Measurements from ENCODE around the gene TXNDC8. TPM values are rescaled to one million over a fixed set of nuclear protein-coding genes. Genes with fewer than 3 reads are reported as not detected.

Gene TXNDC8
- total and polyA plus RNA-seq, 5 donors: not detected

- Histone ChIP-seq H3K27ac (ENCODE audit: low read length) (no peak overlapping the region), H3K4me1 (ENCODE audit: control insufficient read depth, insufficient read depth, low read length) (no peaks in the 10 kb centered on the region), H3K27me3 (ENCODE audit: control insufficient read depth, insufficient read depth) (no peaks in the 10 kb centered on the region), H3K4me3 (ENCODE audit: low read length) (no peak overlapping the region), H3K9me3 (ENCODE audit: control insufficient read depth, low read length) (no peaks in the 10 kb centered on the region)
- no peak for DNase-seq
- WGBS: 38% methylated on average over 2 of the region's 2 CpGs
- intact Hi-C loops (cut with DNase I): no loop called here
- ATAC-seq: no peak
Observed at GRCh38 chr9:110298043-110298605, 39.5 kb downstream of the TXNDC8 start.

GRCh38 chr9:110293248-110293647, 44.4 kb downstream of the TXNDC8 start:
- WGBS: 98% methylated on average over 1 of the region's 1 CpG
- H3K27ac ChIP-seq (ENCODE audit: low read length): no peak overlapping the region
- DNase-seq (no peak), ATAC-seq (no peak)
- no peaks in the 10 kb centered on the region for H3K9me3 ChIP-seq (ENCODE audit: control insufficient read depth, low read length)
- H3K27me3 ChIP-seq (ENCODE audit: control insufficient read depth, insufficient read depth): no peaks in the 10 kb centered on the region
- intact Hi-C loops (cut with DNase I): no loop called here
- no peak overlapping the region for H3K4me3 ChIP-seq (ENCODE audit: low read length)
- no peaks in the 10 kb centered on the region for H3K4me1 ChIP-seq (ENCODE audit: control insufficient read depth, insufficient read depth, low read length)

- ATAC-seq (no peak), DNase-seq (no peak)
- intact Hi-C loops (cut with DNase I): no loop called here
- H3K27ac ChIP-seq (ENCODE audit: low read length): no peak overlapping the region
- 88% methylated on average over 28 of the region's 28 CpGs for WGBS
- H3K9me3 ChIP-seq (ENCODE audit: control insufficient read depth, low read length): no peaks in the 10 kb centered on the region
- no peaks in the 10 kb centered on the region for H3K4me1 ChIP-seq (ENCODE audit: control insufficient read depth, insufficient read depth, low read length)
- no peak overlapping the region for H3K4me3 ChIP-seq (ENCODE audit: low read length)
- H3K27me3 ChIP-seq (ENCODE audit: control insufficient read depth, insufficient read depth): no peaks in the 10 kb centered on the region
Observed at GRCh38 chr9:110291921-110292557, 45.6 kb downstream of the TXNDC8 start.

GRCh38 chr9:110290001-110290400, 47.7 kb downstream of the TXNDC8 start:
- 77% methylated on average over 1 of the region's 1 CpG for WGBS
- no peak for DNase-seq
- no peak for ATAC-seq
- Histone ChIP-seq H3K4me3 (ENCODE audit: low read length) (no peak overlapping the region), H3K27ac (ENCODE audit: low read length) (no peak overlapping the region), H3K27me3 (ENCODE audit: control insufficient read depth, insufficient read depth) (no peaks in the 10 kb centered on the region), H3K9me3 (ENCODE audit: control insufficient read depth, low read length) (no peaks in the 10 kb centered on the region), H3K4me1 (ENCODE audit: control insufficient read depth, insufficient read depth, low read length) (no peaks in the 10 kb centered on the region)
- intact Hi-C loops (cut with DNase I): no loop called here

- H3K4me3 ChIP-seq (ENCODE audit: low read length): no peak overlapping the region
- 82% methylated on average over 4 of the region's 4 CpGs for WGBS
- intact Hi-C loops (cut with DNase I): no loop called here
- no peak for DNase-seq
- no peaks in the 10 kb centered on the region for H3K9me3 ChIP-seq (ENCODE audit: control insufficient read depth, low read length)
- no peaks in the 10 kb centered on the region for H3K4me1 ChIP-seq (ENCODE audit: control insufficient read depth, insufficient read depth, low read length)
- no peak overlapping the region for H3K27ac ChIP-seq (ENCODE audit: low read length)
- ATAC-seq: no peak
- H3K27me3 ChIP-seq (ENCODE audit: control insufficient read depth, insufficient read depth): no peaks in the 10 kb centered on the region
Observed at GRCh38 chr9:110288503-110288902, 49.2 kb downstream of the TXNDC8 start.

- 94% methylated on average over 6 of the region's 6 CpGs for WGBS
- Histone ChIP-seq H3K9me3 (ENCODE audit: control insufficient read depth, low read length) (no peaks in the 10 kb centered on the region), H3K4me3 (ENCODE audit: low read length) (no peak overlapping the region), H3K27ac (ENCODE audit: low read length) (no peak overlapping the region), H3K27me3 (ENCODE audit: control insufficient read depth, insufficient read depth) (no peaks in the 10 kb centered on the region), H3K4me1 (ENCODE audit: control insufficient read depth, insufficient read depth, low read length) (no peaks in the 10 kb centered on the region)
- intact Hi-C loops (cut with DNase I): no loop called here
- ATAC-seq (no peak), DNase-seq (no peak)
Observed at GRCh38 chr9:110287289-110287680, 50.4 kb downstream of the TXNDC8 start.

GRCh38 chr9:110284211-110284844, 53.3 kb downstream of the TXNDC8 start:
- 90% methylated on average over 6 of the region's 6 CpGs for WGBS
- ATAC-seq (no peak), DNase-seq (no peak)
- no peak overlapping the region for H3K4me3 ChIP-seq (ENCODE audit: low read length)
- no peaks in the 10 kb centered on the region for H3K4me1 ChIP-seq (ENCODE audit: control insufficient read depth, insufficient read depth, low read length)
- intact Hi-C loops (cut with DNase I): no loop called here
- no peaks in the 10 kb centered on the region for H3K9me3 ChIP-seq (ENCODE audit: control insufficient read depth, low read length)
- H3K27me3 ChIP-seq (ENCODE audit: control insufficient read depth, insufficient read depth): no peaks in the 10 kb centered on the region
- H3K27ac ChIP-seq (ENCODE audit: low read length): no peak overlapping the region

- Histone ChIP-seq H3K27ac (ENCODE audit: low read length) (no peak overlapping the region), H3K4me1 (ENCODE audit: control insufficient read depth, insufficient read depth, low read length) (no peaks in the 10 kb centered on the region), H3K9me3 (ENCODE audit: control insufficient read depth, low read length) (no peaks in the 10 kb centered on the region), H3K4me3 (ENCODE audit: low read length) (no peak overlapping the region), H3K27me3 (ENCODE audit: control insufficient read depth, insufficient read depth) (no peaks in the 10 kb centered on the region)
- intact Hi-C loops (cut with DNase I): no loop called here
- DNase-seq (no peak), ATAC-seq (no peak)
- WGBS: 56% methylated on average over 1 of the region's 1 CpG
Observed at GRCh38 chr9:110283751-110284150, 53.9 kb downstream of the TXNDC8 start.

GRCh38 chr9:110282739-110283081, 55.0 kb downstream of the TXNDC8 start:
- Histone ChIP-seq H3K4me1 (ENCODE audit: control insufficient read depth, insufficient read depth, low read length) (no peaks in the 10 kb centered on the region), H3K27me3 (ENCODE audit: control insufficient read depth, insufficient read depth) (no peaks in the 10 kb centered on the region), H3K4me3 (ENCODE audit: low read length) (no peak overlapping the region), H3K9me3 (ENCODE audit: control insufficient read depth, low read length) (no peaks in the 10 kb centered on the region), H3K27ac (ENCODE audit: low read length) (no peak overlapping the region)
- intact Hi-C loops (cut with DNase I): no loop called here
- ATAC-seq (no peak), DNase-seq (no peak)
- 87% methylated on average over 6 of the region's 6 CpGs for WGBS

GRCh38 chr9:110282018-110282738, 55.5 kb downstream of the TXNDC8 start:
- WGBS: 63% methylated on average over 4 of the region's 4 CpGs
- Histone ChIP-seq H3K9me3 (ENCODE audit: control insufficient read depth, low read length) (no peaks in the 10 kb centered on the region), H3K27ac (ENCODE audit: low read length) (no peak overlapping the region), H3K27me3 (ENCODE audit: control insufficient read depth, insufficient read depth) (no peaks in the 10 kb centered on the region), H3K4me1 (ENCODE audit: control insufficient read depth, insufficient read depth, low read length) (no peaks in the 10 kb centered on the region), H3K4me3 (ENCODE audit: low read length) (no peak overlapping the region)
- DNase-seq (no peak), ATAC-seq (no peak)
- intact Hi-C loops (cut with DNase I): no loop called here

GRCh38 chr9:110278080-110278707, 59.5 kb downstream of the TXNDC8 start:
- Histone ChIP-seq H3K4me1 (ENCODE audit: control insufficient read depth, insufficient read depth, low read length) (no peaks in the 10 kb centered on the region), H3K9me3 (ENCODE audit: control insufficient read depth, low read length) (no peaks in the 10 kb centered on the region), H3K27me3 (ENCODE audit: control insufficient read depth, insufficient read depth) (no peaks in the 10 kb centered on the region), H3K4me3 (ENCODE audit: low read length) (no peak overlapping the region), H3K27ac (ENCODE audit: low read length) (no peak overlapping the region)
- DNase-seq (no peak), ATAC-seq (no peak)
- WGBS: 75% methylated on average over 3 of the region's 3 CpGs
- intact Hi-C loops (cut with DNase I): no loop called here
